Neural progenitor cell (in vitro differentiated cells): ENCODE results near the gene MAK. TPM values are rescaled to one million over a fixed set of nuclear protein-coding genes. Genes with fewer than 3 reads are reported as not detected.
"Not testable (repeated sequence)": the region's sequence is repeated elsewhere in the genome, so short reads cannot be mapped to it uniquely, and the experiment has no call there.

Experiments used
- DNase-seq: peaks from one replicate; pipeline ENCODE4 v3.0.0-alpha.2; 2016; ENCODE audit warnings: low spot score
- H2AFZ ChIP-seq: fragments of 200-600 bp; sonication (generic); replicated peaks from 2 replicates; pipeline ENCODE4 v1.6.1; 2016; ENCODE audit warnings: antibody characterized with exemption
- H3F3A ChIP-seq: fragments of 200-600 bp; sonication (generic); 2 replicates; pipeline ENCODE4 v1.6.1; 2016; ENCODE audit warnings: antibody characterized with exemption, low read depth
- H3K27ac ChIP-seq: fragments of 200-600 bp; sonication (generic); 2 replicates; pipeline ENCODE4 v1.5.1; 2016; ENCODE audit warnings: mild to moderate bottlenecking
- H3K27me3 ChIP-seq: fragments of 200-600 bp; sonication (generic); 2 replicates; pipeline ENCODE4 v1.6.1; 2016; ENCODE audit warnings: mild to moderate bottlenecking, moderate library complexity
- H3K36me3 ChIP-seq: fragments of 200-600 bp; sonication (generic); 2 replicates; pipeline ENCODE4 v1.5.1; 2016
- H3K4me1 ChIP-seq: fragments of 200-600 bp; sonication (generic); 2 replicates; pipeline ENCODE4 v1.6.1; 2016; ENCODE audit warnings: mixed run types
- H3K4me2 ChIP-seq: fragments of 200-600 bp; sonication (generic); 2 replicates; pipeline ENCODE4 v1.6.1; 2016
- H3K4me3 ChIP-seq: fragments of 200-600 bp; sonication (generic); 2 replicates; pipeline ENCODE4 v1.5.1; 2016
- H3K79me2 ChIP-seq: fragments of 200-600 bp; sonication (generic); 2 replicates; pipeline ENCODE4 v1.6.1; 2016; ENCODE audit warnings: low read depth
- H3K9ac ChIP-seq: fragments of 200-600 bp; sonication (generic); 2 replicates; pipeline ENCODE4 v1.6.1; 2016
- H3K9me3 ChIP-seq: fragments of 200-600 bp; sonication (generic); 2 replicates; pipeline ENCODE4 v1.5.1; 2016; ENCODE audit warnings: low read depth
- H4K20me1 ChIP-seq: fragments of 200-600 bp; sonication (generic); 2 replicates; pipeline ENCODE4 v1.6.1; 2016; ENCODE audit warnings: low read depth
- H3K27ac Mint-ChIP-seq: 3 replicates; pipeline ENCODE4 v1.8.0; 2021; ENCODE audit warnings: mixed read lengths
- H3K27me3 Mint-ChIP-seq: 2 replicates; pipeline ENCODE4 v1.8.0; 2022; ENCODE audit warnings: low read depth, mild to moderate bottlenecking, inconsistent platforms, moderate library complexity, mixed read lengths; ENCODE audit not compliant: insufficient read depth
- H3K36me3 Mint-ChIP-seq: 3 replicates; pipeline ENCODE4 v1.8.0; 2021; ENCODE audit warnings: mixed read lengths
- H3K4me1 Mint-ChIP-seq: 3 replicates; pipeline ENCODE4 v1.8.0; 2021; ENCODE audit warnings: mixed read lengths
- H3K4me3 Mint-ChIP-seq: 3 replicates; pipeline ENCODE4 v1.8.0; 2021; ENCODE audit warnings: mild to moderate bottlenecking, moderate library complexity, mixed read lengths
- H3K9me3 Mint-ChIP-seq: 3 replicates; pipeline ENCODE4 v1.8.0; 2020; ENCODE audit warnings: mixed read lengths
- CTCF ChIP-seq: fragments of 200-600 bp; sonication (generic); IDR thresholded peaks from 2 replicates; pipeline ENCODE4 v1.5.1; 2017; ENCODE audit warnings: antibody characterized with exemption, mild to moderate bottlenecking
- EZH2 ChIP-seq: fragments of 200-600 bp; sonication (generic); IDR thresholded peaks from 2 replicates; pipeline ENCODE4 v1.6.1; 2017; ENCODE audit warnings: antibody characterized with exemption, mild to moderate bottlenecking, moderate library complexity
- EZH2phosphoT487 ChIP-seq: fragments of 200-600 bp; sonication (generic); IDR thresholded peaks from 2 replicates; pipeline ENCODE4 v1.6.1; 2017; ENCODE audit warnings: antibody characterized with exemption
- total RNA-seq: library from RNA; depleted of rRNA; stranded (reverse); fragments of >200 nt; gene quantifications from 2 replicates; pipeline ENCODE4 v1.2.3, GENCODE V29; 2015; ENCODE audit warnings: low replicate concordance

The MAK gene
- total RNA-seq, 1 donor from 2014 or later = 4.2 TPM

DNA sequence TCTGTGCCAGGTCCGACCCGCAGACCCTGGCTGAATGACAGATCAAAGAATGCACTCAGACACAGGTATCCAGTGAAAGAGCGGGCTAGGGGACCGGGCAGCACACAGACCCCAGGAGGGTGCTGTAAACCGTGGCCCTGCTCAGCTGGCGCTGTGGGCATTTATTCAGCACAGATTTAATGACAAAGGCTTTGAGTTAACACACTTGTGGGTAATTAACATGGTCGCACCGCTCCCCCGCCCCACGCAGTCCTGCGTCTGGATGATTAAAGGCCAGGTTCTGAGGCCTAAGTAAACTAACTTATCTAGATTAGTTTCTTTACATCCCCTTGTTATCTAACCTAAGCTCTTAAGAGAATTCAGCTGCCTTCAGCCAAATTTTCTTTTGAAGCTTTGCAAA lies 3.5 kb downstream of the MAK start:
- peaks cover 8% of the 10 kb centered on the region for H3K9me3 ChIP-seq
- H3K36me3 ChIP-seq = no peaks in the 10 kb centered on the region
- H3K4me2 ChIP-seq = no peak overlapping the region
- peaks cover 17% of the 10 kb centered on the region for H3K4me1 Mint-ChIP-seq
- H3K4me3 ChIP-seq = no peak overlapping the region
- no peak overlapping the region for H3K27ac ChIP-seq
- no peak for TF ChIP-seq EZH2
- TF ChIP-seq EZH2phosphoT487 = no peak
- TF ChIP-seq CTCF = no peak
- peaks cover 5% of the 10 kb centered on the region for H3K27me3 Mint-ChIP-seq
- H3K9me3 Mint-ChIP-seq = no peaks in the 10 kb centered on the region
- H3K4me3 Mint-ChIP-seq = no peak overlapping the region
- H3F3A ChIP-seq = peaks cover 35% of the 10 kb centered on the region
- H3K79me2 ChIP-seq = peaks cover 20% of the 10 kb centered on the region
- no peaks in the 10 kb centered on the region for H4K20me1 ChIP-seq
- H3K27me3 ChIP-seq = no peaks in the 10 kb centered on the region
- no peak overlapping the region for H3K27ac Mint-ChIP-seq
- H3K4me1 ChIP-seq = peaks cover 21% of the 10 kb centered on the region
- H3K36me3 Mint-ChIP-seq = no peaks in the 10 kb centered on the region
- H2AFZ ChIP-seq = no peak overlapping the region
- no peak for DNase-seq
- H3K9ac ChIP-seq = no peak overlapping the region

GRCh38 chr6:10831609-10832008 lies 6.7 kb downstream of the MAK start:
- H3K36me3 Mint-ChIP-seq = peaks cover 3% of the 10 kb centered on the region
- Histone ChIP-seq H2AFZ (no peak overlapping the region), H3K4me2 (no peak overlapping the region), H3K4me3 (no peak overlapping the region), H3K79me2 (peaks cover 18% of the 10 kb centered on the region), H3F3A (peaks cover 14% of the 10 kb centered on the region), H3K27me3 (no peaks in the 10 kb centered on the region), H4K20me1 (no peaks in the 10 kb centered on the region), H3K9me3 (peaks cover 8% of the 10 kb centered on the region), H3K27ac (no peak overlapping the region), H3K9ac (no peak overlapping the region), H3K36me3 (no peaks in the 10 kb centered on the region), H3K4me1 (peaks cover 13% of the 10 kb centered on the region)
- no peaks in the 10 kb centered on the region for H3K9me3 Mint-ChIP-seq
- H3K27me3 Mint-ChIP-seq = peaks cover 5% of the 10 kb centered on the region
- TF ChIP-seq CTCF (no peak), EZH2phosphoT487 (no peak), EZH2 (no peak)
- H3K4me1 Mint-ChIP-seq = peaks cover 8% of the 10 kb centered on the region
- no peak overlapping the region for H3K27ac Mint-ChIP-seq
- H3K4me3 Mint-ChIP-seq = no peak overlapping the region
- DNase-seq = no peak

DNA sequence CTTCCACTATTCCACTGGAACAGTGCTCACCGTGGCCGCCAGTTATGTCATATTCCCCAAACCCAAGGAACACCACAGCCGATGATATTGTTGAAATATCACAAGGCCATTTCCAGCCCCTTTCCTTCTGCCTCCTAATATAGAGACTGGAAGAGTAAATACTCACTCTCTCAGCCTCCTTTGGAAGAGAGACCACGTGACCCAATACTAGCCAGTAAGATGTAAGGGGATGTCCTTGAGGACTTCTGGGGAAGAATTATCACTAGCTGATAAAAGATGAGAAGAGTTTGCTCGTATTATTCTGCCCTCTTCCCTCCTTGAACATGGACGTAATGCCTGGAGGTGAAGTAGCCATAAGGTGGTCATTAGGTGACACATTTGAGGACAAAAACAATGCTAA lies 13.5 kb downstream of the MAK start:
- Histone ChIP-seq H4K20me1 (no peaks in the 10 kb centered on the region), H3K79me2 (no peaks in the 10 kb centered on the region), H3K9ac (no peak overlapping the region), H3F3A (no peaks in the 10 kb centered on the region), H3K27me3 (no peaks in the 10 kb centered on the region), H3K9me3 (no peaks in the 10 kb centered on the region), H2AFZ (no peak overlapping the region), H3K4me2 (no peak overlapping the region), H3K4me3 (no peak overlapping the region), H3K27ac (no peak overlapping the region), H3K36me3 (no peaks in the 10 kb centered on the region), H3K4me1 (no peaks in the 10 kb centered on the region)
- Mint-ChIP-seq H3K9me3 (no peaks in the 10 kb centered on the region), H3K4me3 (no peak overlapping the region), H3K4me1 (no peaks in the 10 kb centered on the region), H3K36me3 (peaks cover 11% of the 10 kb centered on the region), H3K27ac (no peak overlapping the region), H3K27me3 (no peaks in the 10 kb centered on the region)
- DNase-seq = no peak
- no peak for TF ChIP-seq EZH2phosphoT487
- no peak for TF ChIP-seq EZH2
- no peak for TF ChIP-seq CTCF

DNA sequence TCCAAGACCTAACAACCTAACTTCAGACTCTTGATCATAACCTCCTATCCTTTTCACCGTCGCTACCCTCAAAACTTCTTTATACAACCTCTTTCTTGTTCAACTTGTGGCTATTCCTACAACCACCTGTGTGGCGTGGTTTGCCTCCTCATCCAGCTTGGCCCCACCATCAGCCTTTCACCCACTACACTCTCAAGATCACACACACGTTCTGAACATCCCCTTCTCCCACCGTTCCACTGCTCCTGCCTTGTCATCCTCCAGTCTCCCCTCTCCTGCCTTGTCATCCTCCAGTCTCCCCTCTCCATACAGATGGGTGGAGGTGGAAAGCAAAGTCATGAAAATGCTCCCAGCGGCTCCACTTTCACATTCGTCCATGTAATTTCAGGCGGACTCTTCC lies 14.0 kb downstream of the MAK start:
- no peaks in the 10 kb centered on the region for H3K4me1 ChIP-seq
- no peaks in the 10 kb centered on the region for H3K9me3 ChIP-seq
- no peaks in the 10 kb centered on the region for H3K4me1 Mint-ChIP-seq
- H3K9ac ChIP-seq = no peak overlapping the region
- H3K27ac Mint-ChIP-seq = no peak overlapping the region
- no peak overlapping the region for H2AFZ ChIP-seq
- no peaks in the 10 kb centered on the region for H3K27me3 Mint-ChIP-seq
- H3K27me3 ChIP-seq = no peaks in the 10 kb centered on the region
- no peak overlapping the region for H3K4me3 ChIP-seq
- H3K27ac ChIP-seq = no peak overlapping the region
- no peaks in the 10 kb centered on the region for H4K20me1 ChIP-seq
- H3K36me3 Mint-ChIP-seq = peaks cover 11% of the 10 kb centered on the region
- no peaks in the 10 kb centered on the region for H3F3A ChIP-seq
- no peak for TF ChIP-seq CTCF
- TF ChIP-seq EZH2 = no peak
- no peak for TF ChIP-seq EZH2phosphoT487
- H3K4me3 Mint-ChIP-seq = no peak overlapping the region
- no peak for DNase-seq
- H3K36me3 ChIP-seq = no peaks in the 10 kb centered on the region
- H3K9me3 Mint-ChIP-seq = no peaks in the 10 kb centered on the region
- H3K4me2 ChIP-seq = no peak overlapping the region
- H3K79me2 ChIP-seq = no peaks in the 10 kb centered on the region

GRCh38 chr6:10814176-10814575 lies 24.2 kb downstream of the MAK start:
- not testable (repeated sequence) for H3K27ac Mint-ChIP-seq, H4K20me1 ChIP-seq, H3K9me3 ChIP-seq, H3K27me3 ChIP-seq, H3K79me2 ChIP-seq, H3F3A ChIP-seq, H3K36me3 Mint-ChIP-seq, H3K27ac ChIP-seq, DNase-seq, H3K9me3 Mint-ChIP-seq, H3K27me3 Mint-ChIP-seq, H3K4me2 ChIP-seq, H2AFZ ChIP-seq, H3K36me3 ChIP-seq, H3K9ac ChIP-seq, H3K4me3 Mint-ChIP-seq, H3K4me3 ChIP-seq, H3K4me1 Mint-ChIP-seq, H3K4me1 ChIP-seq
